ENCODE data around the gene GMDS.

Gene GMDS

DNA sequence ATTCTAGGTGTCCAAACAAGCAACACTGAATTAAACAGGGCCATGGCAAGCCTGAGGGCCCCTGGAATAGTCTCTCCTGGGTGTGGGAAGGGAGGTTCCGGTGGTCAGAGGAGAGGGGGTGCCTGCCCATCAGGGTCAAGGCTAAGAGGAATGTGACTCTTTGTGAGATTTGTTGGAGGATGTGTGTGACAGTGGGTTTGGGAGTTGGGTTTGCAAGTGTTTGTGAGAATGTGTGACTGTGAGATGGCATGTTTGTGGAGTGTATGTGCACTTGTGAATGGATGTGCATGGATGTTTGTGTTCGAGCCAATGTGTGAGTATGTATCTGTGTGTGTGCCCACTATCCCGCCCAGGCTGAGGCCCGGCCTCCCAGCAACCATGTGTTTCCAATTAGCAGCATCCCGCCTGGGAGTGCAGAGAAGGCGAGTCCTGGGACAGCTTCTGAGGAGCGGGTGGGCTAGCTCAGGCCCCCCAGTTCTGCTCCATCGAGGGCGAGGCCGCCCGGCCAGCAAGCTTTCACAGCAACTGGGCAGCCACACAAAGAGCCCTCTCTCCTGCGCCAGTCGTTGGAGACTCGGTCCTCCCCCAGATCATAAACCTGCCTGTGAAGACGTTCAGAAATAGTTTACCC, 623.1 kb downstream of the GMDS start:
- H3K4me3 ChIP-seq (ENCODE audit: low read depth, low read length) = no peak overlapping the region
- TF ChIP-seq, protein P1, sequence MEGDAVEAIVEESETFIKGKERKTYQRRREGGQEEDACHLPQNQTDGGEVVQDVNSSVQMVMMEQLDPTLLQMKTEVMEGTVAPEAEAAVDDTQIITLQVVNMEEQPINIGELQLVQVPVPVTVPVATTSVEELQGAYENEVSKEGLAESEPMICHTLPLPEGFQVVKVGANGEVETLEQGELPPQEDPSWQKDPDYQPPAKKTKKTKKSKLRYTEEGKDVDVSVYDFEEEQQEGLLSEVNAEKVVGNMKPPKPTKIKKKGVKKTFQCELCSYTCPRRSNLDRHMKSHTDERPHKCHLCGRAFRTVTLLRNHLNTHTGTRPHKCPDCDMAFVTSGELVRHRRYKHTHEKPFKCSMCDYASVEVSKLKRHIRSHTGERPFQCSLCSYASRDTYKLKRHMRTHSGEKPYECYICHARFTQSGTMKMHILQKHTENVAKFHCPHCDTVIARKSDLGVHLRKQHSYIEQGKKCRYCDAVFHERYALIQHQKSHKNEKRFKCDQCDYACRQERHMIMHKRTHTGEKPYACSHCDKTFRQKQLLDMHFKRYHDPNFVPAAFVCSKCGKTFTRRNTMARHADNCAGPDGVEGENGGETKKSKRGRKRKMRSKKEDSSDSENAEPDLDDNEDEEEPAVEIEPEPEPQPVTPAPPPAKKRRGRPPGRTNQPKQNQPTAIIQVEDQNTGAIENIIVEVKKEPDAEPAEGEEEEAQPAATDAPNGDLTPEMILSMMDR (IDR thresholded peaks at IDR 0.05; ENCODE audit: borderline replicate concordance, insufficient read depth, low read depth, low read length) = no peak

DNA sequence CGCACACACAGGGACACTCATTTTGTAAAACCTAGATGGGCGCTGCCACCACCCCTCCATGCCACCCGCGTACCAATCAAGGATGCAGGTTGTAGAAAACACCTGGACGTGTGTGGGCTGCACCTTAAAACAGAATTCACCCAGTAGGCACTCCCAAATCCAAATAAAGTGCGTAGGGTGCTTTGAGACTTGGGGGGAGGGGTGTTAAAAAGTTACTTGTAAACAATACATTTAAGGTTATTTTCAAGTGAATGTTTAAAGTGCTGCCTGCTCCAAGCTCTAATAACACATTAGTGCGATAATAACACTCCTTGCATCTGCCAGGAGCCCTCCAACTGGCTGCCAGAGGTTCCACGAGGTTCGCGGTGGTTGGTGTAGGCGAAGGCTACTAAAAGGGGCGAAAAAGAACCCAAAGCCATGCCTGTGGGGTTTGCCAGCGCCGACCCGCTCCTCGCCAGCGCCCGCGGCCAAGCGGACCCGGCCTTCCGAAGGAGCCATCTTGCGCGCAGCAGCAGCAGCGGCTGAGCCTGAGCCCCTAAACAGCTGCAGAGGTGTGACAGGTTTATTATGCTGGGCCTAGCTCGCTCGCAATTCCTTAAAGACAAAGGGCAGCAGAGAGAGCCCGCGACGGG, 624.2 kb downstream of the GMDS start:
- H3K4me3 ChIP-seq (ENCODE audit: low read depth, low read length) = no peak overlapping the region
- TF ChIP-seq, protein P1 (IDR thresholded peaks at IDR 0.05; ENCODE audit: borderline replicate concordance, insufficient read depth, low read depth, low read length) = no peak

DNA sequence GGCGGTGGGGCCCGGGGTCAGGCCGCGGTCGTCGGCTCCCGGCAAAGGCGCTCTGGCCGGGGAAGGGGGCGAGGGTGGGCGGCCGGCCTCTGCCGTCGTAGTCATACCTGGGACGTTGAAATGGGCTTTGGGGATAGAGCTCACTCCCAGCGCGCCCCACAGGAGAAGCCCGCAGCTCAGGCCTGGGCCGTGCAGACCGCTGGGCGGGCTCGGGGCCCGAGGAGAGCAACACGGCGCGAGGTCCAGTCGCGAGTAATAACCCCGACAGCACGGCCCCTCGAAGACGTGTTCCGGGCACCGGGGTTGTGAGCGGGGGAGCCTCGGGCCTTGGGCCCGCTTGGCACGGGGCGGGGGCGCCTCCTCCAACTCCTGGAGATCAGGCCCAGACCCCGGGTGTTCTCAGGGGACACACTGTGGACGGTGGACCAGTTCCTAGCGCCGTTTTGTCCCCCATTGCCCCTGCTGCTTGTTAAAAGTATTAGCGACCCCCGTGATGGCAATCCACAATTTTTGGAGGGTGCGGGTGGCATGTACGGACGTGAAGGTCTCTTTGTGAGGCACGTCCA, 624.8 kb downstream of the GMDS start:
- H3K4me3 ChIP-seq (ENCODE audit: low read depth, low read length) = no peak overlapping the region
- TF ChIP-seq, protein P1 (IDR thresholded peaks at IDR 0.05; ENCODE audit: borderline replicate concordance, insufficient read depth, low read depth, low read length) = no peak

DNA sequence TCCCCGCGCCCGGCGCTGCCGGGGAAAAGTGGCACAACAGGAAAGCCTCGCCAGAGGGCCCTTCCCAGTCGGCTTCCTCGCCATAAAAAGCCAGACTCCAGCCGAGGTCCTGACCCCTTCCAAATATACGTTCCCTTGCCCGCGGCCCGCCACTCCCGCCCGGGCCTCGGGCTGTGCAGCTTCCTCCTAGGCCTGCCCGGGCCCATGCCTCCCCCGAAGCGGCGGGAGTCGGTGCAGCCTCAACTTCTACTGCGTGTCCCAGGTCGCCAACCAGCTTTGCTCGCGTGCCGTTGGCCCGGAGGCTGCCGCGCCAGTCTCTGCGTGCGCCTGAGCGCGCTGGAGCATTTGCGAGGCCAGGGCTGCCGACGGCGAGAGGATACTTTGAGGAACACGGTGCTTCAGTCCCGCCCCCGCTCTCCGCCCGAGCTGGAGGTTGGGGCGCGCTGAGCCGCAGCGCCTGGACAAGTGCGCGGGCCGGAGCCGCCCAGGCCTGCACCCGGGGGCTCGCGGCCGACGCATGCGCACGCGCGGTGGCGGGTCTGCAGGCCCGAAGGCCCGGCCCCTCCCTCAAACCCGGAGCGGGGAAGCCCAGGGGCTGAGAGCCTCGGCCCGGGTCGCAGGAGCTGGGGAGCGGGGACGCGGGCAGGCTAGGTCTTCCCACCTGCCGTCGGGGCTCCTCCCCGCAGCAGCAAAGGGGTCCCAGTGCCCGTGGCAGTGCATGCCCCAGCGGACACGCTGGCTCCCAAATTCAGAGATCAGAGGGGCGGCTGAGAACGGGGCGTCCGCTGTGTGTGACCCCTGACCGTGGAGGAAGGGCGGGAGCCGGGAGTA, 625.5 kb downstream of the GMDS start:
- no peak overlapping the region for H3K4me3 ChIP-seq (ENCODE audit: low read depth, low read length)

DNA sequence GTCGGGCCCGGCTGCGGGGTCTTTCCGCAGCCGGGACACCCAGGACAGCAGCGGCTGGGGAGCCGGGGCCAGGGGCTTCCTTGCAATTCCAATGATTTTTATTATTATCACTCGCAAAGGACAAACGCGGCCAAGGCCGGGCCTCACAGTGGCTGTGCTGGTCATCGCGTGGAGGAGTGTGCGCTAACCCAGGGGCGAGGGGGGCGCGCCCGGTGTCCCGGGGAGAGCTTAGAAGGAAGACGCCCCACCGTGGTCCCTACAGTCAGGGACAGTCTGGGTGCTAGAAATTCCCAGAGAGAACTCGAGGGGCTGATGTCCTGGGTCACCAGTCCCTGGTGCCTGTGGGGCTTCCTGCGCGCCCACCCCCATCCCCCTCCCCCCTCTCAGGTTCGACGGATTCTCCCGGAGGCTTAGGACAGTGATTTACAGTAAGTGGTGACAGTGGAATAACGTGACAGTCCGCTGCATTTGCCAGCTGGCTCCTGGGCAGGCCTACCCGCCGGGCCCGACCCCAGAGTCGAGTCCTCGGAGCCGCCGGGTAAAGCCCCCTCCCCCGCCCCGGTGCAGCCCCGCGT, 626.2 kb downstream of the GMDS start:
- TF ChIP-seq, protein P1 (IDR thresholded peaks at IDR 0.05; ENCODE audit: borderline replicate concordance, insufficient read depth, low read depth, low read length) = no peak
- no peak overlapping the region for H3K4me3 ChIP-seq (ENCODE audit: low read depth, low read length)

More for the DNA sequence above, 625.5 kb downstream of the GMDS start:
- TF ChIP-seq, protein P1 (IDR thresholded peaks at IDR 0.05; ENCODE audit: borderline replicate concordance, insufficient read depth, low read depth, low read length) = no peak

DNA sequence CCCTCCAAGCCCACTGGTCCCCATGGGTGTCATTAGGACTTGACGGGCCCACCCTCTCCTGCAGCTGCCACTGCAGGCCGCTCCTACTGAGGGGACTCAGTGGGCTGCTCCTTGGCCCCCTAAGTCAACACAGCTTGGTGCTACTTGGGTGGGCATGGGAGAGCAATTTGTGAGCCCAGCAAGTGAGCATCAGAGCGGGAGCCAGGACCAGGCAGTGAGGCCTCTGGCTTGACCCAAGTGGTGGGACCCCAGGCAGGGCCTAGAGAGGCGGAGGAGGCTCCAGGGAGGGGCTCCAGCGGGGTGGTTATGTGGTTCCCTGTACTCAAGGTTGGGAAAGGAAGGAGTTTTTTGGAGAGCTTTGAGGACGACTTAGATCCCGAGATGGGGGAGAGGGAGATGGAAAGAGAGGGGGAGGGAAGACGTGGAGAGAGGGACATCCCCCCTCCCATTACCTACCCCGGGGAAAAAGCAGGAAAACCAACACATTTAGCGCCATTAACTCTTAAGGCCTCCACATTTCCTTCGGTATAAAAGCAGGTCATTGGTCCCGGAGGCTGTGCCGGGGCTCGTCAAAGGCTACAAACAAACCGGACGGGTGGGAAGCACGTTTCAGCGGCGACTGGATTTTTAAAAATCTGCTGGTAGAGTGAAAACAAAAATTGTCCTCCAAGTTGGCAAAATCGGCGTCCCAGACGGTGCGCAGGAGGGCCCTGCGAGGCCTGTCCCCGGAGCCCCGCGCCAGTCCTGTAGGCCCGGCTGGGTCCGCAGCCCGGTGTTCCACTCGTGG, 626.9 kb downstream of the GMDS start:
- TF ChIP-seq, protein P1 (IDR thresholded peaks at IDR 0.05; ENCODE audit: borderline replicate concordance, insufficient read depth, low read depth, low read length) = no peak
- no peak overlapping the region for H3K4me3 ChIP-seq (ENCODE audit: low read depth, low read length)
